C4-2B (cell line): ENCODE measurements around the gene SRF.

Source experiments
- ZFX ChIP-seq: fragments of 450-650 bp; IDR thresholded peaks from 2 replicates; pipeline ENCODE4 v1.6.1; 2017
- TF ChIP-seq, protein P1 (sequence below): fragments of 450-650 bp; conservative IDR thresholded peaks from 2 replicates; pipeline ENCODE4 v1.5.1; 2017; ENCODE audit warnings: mild to moderate bottlenecking

DNA sequence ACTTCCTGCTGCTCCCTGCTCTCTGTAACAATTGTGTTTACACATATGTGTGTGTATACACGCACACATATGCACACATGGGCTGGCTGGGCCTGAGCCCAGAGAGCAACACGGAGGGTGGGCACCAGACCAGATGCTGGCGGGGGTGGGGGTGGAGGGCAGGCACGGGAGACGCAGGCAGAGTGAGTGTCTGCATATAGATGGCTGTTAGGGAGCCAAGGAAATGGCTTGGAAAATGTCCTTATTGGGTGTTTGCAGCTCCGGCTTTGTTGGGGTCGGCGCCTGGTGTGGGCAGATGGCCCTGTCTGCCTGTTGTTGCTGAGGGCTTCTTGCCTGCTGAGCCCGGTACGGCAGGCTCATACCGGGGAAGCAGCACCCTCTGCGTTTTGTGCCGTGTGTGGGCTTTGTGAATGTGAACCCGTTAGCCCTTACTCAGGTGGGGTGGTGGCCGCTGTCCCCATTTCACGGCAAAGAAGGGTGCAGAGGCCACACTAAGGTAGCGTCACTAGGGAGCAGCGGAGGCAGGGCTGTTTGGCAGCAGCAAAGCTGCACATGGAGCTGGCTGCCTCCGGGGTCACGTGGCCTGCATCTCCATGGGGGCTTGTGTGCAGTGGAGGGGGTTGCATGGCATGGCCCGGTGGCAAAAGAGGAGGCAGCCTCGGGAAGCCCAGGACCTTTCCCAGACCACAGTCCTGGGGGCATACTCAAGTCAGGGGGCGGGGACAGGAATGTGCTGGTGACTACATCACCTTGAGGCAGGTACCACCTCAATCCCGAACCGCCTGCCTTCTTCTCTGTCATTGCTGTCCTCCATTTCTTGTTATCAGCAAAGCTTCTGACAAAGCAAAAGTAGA, 47.4 kb upstream of the SRF start:
- TF ChIP-seq, protein P1, sequence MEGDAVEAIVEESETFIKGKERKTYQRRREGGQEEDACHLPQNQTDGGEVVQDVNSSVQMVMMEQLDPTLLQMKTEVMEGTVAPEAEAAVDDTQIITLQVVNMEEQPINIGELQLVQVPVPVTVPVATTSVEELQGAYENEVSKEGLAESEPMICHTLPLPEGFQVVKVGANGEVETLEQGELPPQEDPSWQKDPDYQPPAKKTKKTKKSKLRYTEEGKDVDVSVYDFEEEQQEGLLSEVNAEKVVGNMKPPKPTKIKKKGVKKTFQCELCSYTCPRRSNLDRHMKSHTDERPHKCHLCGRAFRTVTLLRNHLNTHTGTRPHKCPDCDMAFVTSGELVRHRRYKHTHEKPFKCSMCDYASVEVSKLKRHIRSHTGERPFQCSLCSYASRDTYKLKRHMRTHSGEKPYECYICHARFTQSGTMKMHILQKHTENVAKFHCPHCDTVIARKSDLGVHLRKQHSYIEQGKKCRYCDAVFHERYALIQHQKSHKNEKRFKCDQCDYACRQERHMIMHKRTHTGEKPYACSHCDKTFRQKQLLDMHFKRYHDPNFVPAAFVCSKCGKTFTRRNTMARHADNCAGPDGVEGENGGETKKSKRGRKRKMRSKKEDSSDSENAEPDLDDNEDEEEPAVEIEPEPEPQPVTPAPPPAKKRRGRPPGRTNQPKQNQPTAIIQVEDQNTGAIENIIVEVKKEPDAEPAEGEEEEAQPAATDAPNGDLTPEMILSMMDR, result no peak
- no peak for TF ChIP-seq ZFX
